Breast epithelium (tissue), 4 donors: ENCODE data around the gene PKD2. TPM values are rescaled to one million over a fixed set of nuclear protein-coding genes. Genes with fewer than 3 reads are reported as not detected.
"Not testable (repeated sequence)": the region's sequence is repeated elsewhere in the genome, so short reads cannot be mapped to it uniquely, and the experiment has no call there.

Source experiments
- DNase-seq, 2 donors: peaks; one replicate each; pipeline ENCODE4 v3.0.0-alpha.2; 2019; ENCODE audit warnings: low spot score in 2 of 2
- H3K27ac ChIP-seq, 2 donors: fragments of 200-600 bp; sonication (generic) in 1 of 2; one replicate each; pipeline ENCODE4 v1.5.1; 2016 to 2019; ENCODE audit warnings: mild to moderate bottlenecking in 1 of 2
- H3K27me3 ChIP-seq, 2 donors: fragments of 200-600 bp; sonication (generic) in 1 of 2; one replicate each; pipeline versions ENCODE4 v1.5.1 to v1.6.0; 2017 to 2019; ENCODE audit warnings: control low read depth in 1 of 2, mild to moderate bottlenecking in 1 of 2
- H3K36me3 ChIP-seq: fragments of 200-600 bp; one replicate; pipeline ENCODE4 v1.5.1; 2019
- H3K4me1 ChIP-seq, 2 donors: fragments of 200-600 bp; sonication (generic); one replicate each; pipeline ENCODE4 v1.5.1; 2016 to 2019; ENCODE audit warnings: control low read depth in 1 of 2
- H3K4me3 ChIP-seq, 3 donors: fragments of 200-600 bp; sonication (generic); 1 replicate in 2 of 3; 2 replicates in 1 of 3; pipeline ENCODE4 v1.5.1; 2016 to 2019; ENCODE audit warnings: mild to moderate bottlenecking in 3 of 3, moderate library complexity in 2 of 3
- H3K9me3 ChIP-seq, 2 donors: fragments of 200-600 bp; sonication (generic) in 1 of 2; one replicate each; pipeline ENCODE4 v1.5.1; 2016 to 2019; ENCODE audit warnings: control low read depth in 1 of 2
- CTCF ChIP-seq, 3 donors: fragments of 450-650 bp; IDR thresholded peaks; one replicate each; pipeline ENCODE4 v1.5.1; 2016 to 2017; ENCODE audit warnings: antibody characterized with exemption in 3 of 3, mild to moderate bottlenecking in 3 of 3, moderate library complexity in 3 of 3
- POLR2A ChIP-seq: fragments of 450-650 bp; IDR thresholded peaks from one replicate; pipeline ENCODE4 v1.6.1; 2016; ENCODE audit warnings: antibody characterized with exemption, mild to moderate bottlenecking, moderate library complexity
- POLR2AphosphoS5 ChIP-seq, 3 donors: sonication (generic); formaldehyde crosslinking; IDR thresholded peaks; one replicate each; pipeline ENCODE4 v1.6.1; 2017; ENCODE audit warnings: antibody characterized with exemption in 3 of 3
- intact Hi-C: fragments of 100-400 bp; cut with DNase I; formaldehyde crosslinking; loops from one replicate; pipeline ENCODE4 v1.15.1; 2023; ENCODE audit warnings: low total_unique reads
- total RNA-seq, 3 donors: library from RNA; depleted of rRNA; stranded (reverse); fragments of >200 nt; gene quantifications; one replicate each; pipeline ENCODE4 v1.1.0, GENCODE V29; 2016

Gene PKD2
- total RNA-seq, 3 donors from 2014 or later, result 60.0 to 66.2 (median 61.3) TPM

DNA sequence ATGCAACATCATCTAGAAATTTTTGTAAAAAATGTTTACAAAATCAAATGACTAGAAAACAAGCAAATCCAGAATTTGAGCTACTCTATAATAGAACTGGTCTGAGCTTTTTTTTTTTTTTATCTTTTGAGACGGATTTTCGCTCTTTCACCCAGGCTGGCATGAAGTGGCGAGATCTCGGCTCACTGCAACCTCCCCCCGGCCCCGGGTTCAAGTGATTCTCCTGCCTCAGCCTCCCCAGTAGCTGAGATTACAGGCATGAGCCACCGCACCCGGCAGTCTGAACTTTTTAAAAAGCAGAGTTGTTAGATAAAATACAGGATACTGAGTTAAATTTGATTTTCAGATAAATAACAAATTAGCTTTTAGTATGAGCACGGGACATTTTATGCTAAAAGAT is 20.9 kb upstream of the PKD2 start:
- no peak for DNase-seq
- TF ChIP-seq POLR2AphosphoS5 (IDR thresholded peaks at IDR 0.05) (no peak), CTCF (IDR thresholded peaks at IDR 0.05) (no peak)

GRCh38 chr4:87989765-87990164 is 17.7 kb upstream of the PKD2 start:
- no peak for TF ChIP-seq POLR2AphosphoS5 (IDR thresholded peaks at IDR 0.05)
- no peak for TF ChIP-seq CTCF (IDR thresholded peaks at IDR 0.05)
- no peak for TF ChIP-seq POLR2A
- intact Hi-C loops, result no loop called here
- H3K9me3 ChIP-seq, result no peaks in the 10 kb centered on the region

More for the DNA sequence above, 20.9 kb upstream of the PKD2 start:
- Histone ChIP-seq H3K9me3 (no peaks in the 10 kb centered on the region), H3K27me3 (no peaks in the 10 kb centered on the region), H3K36me3 (no peaks in the 10 kb centered on the region), H3K27ac (no peak overlapping the region), H3K4me3 (no peak overlapping the region), H3K4me1 (no peaks in the 10 kb centered on the region)
- intact Hi-C loops, result no loop called here

DNA sequence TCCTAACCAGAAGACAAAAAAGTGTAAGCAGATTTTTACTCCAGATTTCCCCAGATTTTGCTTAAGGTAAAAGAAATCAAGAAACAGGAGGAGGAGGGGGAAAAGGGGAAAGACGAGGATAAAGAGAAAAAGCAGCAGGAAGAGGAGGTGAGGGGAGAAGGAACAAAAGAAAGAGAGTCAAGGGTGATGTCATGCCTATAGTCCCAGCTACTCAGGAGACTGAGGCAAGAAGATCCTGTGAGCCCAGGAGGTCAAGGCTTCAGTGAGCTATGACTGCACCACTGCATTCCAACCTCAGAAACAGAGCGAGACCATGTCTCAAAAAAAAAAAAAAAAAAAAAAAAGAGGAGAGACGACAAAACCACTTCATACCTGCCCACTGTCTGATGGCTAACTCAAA is 12.0 kb upstream of the PKD2 start:
- Histone ChIP-seq H3K27me3 (no peaks in the 10 kb centered on the region), H3K4me3 (no peak overlapping the region), H3K9me3 (no peaks in the 10 kb centered on the region), H3K27ac (no peak overlapping the region), H3K4me1 (no peaks in the 10 kb centered on the region), H3K36me3 (no peaks in the 10 kb centered on the region)
- no peak for TF ChIP-seq CTCF (IDR thresholded peaks at IDR 0.05)
- no peak for TF ChIP-seq POLR2A
- TF ChIP-seq POLR2AphosphoS5 (IDR thresholded peaks at IDR 0.05), result no peak
- intact Hi-C loops, result no loop called here
- no peak for DNase-seq

More at GRCh38 chr4:87989765-87990164, 17.7 kb upstream of the PKD2 start:
- Histone ChIP-seq H3K27me3 (no peaks in the 10 kb centered on the region), H3K4me1 (no peaks in the 10 kb centered on the region), H3K4me3 (no peak overlapping the region), H3K27ac (no peak overlapping the region), H3K36me3 (no peaks in the 10 kb centered on the region)
- no peak for DNase-seq

DNA sequence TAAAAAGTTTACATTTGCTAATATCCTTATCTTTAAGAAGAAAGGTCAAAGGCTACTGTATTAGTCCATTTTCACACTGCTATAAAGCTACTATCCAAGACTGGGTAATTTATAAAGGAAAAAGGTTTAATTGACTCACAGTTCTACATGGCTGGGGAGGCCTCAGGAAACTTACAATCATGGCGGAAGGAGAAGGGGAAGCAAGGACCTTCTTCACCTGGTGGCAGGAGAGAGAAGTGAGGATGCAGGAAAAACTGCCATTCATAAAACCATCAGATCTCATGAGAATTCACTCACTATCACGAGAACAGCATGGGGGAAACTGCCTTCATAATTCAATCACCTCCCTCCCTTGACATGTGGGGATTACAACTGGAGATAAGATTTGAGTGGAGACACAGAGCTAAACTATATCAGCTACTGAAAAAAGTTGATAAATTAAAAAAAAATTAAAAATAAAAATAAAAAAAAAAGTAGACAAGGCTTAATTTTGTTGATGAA is 8.2 kb upstream of the PKD2 start:
- H3K4me3 ChIP-seq, H3K4me1 ChIP-seq, intact Hi-C loops: not testable (repeated sequence)

DNA sequence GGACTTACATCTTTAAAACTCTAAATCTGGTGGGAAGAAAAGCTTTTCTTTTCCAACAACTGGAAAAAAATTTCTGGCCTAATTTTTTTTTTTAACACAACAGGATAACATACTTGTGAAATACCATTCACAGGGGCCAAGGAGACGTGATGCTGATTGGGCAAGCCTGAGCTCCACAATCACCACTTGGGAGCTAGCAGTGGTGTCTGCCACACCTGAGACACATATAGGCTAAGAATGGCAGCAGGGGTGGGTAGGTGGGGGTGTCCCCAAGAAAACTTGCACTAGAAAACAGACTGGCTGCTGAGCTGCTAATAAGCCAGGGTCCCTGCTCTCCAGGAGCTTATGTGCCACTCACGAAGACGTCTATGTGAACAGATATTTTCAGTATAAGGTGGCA is 5.6 kb upstream of the PKD2 start:
- no peak for DNase-seq
- H3K27ac ChIP-seq, result peak overlapping the region; percentile 36 to 59
- no peaks in the 10 kb centered on the region for H3K9me3 ChIP-seq
- H3K4me1 ChIP-seq, result no peaks in the 10 kb centered on the region
- H3K4me3 ChIP-seq, result no peak overlapping the region
- H3K36me3 ChIP-seq, result no peaks in the 10 kb centered on the region
- no peaks in the 10 kb centered on the region for H3K27me3 ChIP-seq
- intact Hi-C loops, result no loop called here
- TF ChIP-seq POLR2A (no peak), POLR2AphosphoS5 (IDR thresholded peaks at IDR 0.05) (no peak), CTCF (IDR thresholded peaks at IDR 0.05) (no peak)

More for the DNA sequence above, 8.2 kb upstream of the PKD2 start:
- H3K36me3 ChIP-seq, H3K27ac ChIP-seq, H3K27me3 ChIP-seq, DNase-seq, H3K9me3 ChIP-seq: not testable (repeated sequence)

DNA sequence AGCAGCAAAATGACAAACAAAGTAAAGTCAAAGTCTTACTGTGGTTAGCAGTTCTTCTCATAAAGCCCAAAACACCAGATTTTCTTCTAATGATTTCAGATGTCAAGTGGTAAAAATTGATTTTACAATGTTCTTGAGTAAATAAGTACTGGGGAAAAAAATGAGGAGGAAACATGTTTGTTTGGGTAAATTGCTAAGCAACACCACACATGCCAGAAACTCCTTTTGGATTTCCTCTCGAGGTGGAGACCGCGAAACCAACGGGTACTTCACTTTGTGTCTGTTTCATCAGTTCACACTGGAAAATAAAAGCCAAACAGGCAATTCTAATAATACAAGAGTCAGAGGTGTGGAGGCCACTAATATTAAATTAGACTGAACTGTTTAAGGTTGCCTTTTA is 4.6 kb upstream of the PKD2 start:
- H3K36me3 ChIP-seq, result no peaks in the 10 kb centered on the region
- no peak overlapping the region for H3K4me3 ChIP-seq
- H3K27ac ChIP-seq, result peak overlapping the region; percentile 36 to 59
- no peak for DNase-seq
- no peaks in the 10 kb centered on the region for H3K9me3 ChIP-seq
- intact Hi-C loops, result no loop called here
- H3K4me1 ChIP-seq, result no peaks in the 10 kb centered on the region
- TF ChIP-seq POLR2AphosphoS5 (IDR thresholded peaks at IDR 0.05), result no peak
- no peak for TF ChIP-seq POLR2A
- H3K27me3 ChIP-seq, result no peaks in the 10 kb centered on the region
